Stimulated activated naive CD8-positive, alpha-beta T cell treated with anti-CD3 and anti-CD28 coated beads, Interleukin-15, amount 100 ng/mL, for 72 hours (primary cell): Measurements from ENCODE around the gene ABCA7.

Source experiments
- ATAC-seq: fragments of 150-1000 bp; cut with Tn5 transposase; 2 replicates; pipeline ENCODE4 v1.10.0; 2021; ENCODE audit warnings: mild to moderate bottlenecking, moderate library complexity
- DNase-seq, 2 donors: peaks; one replicate each; pipeline ENCODE4 v3.0.0; 2021 to 2022
- H3K27ac Mint-ChIP-seq, 2 donors: one replicate each; pipeline ENCODE4 v1.8.0; 2022; ENCODE audit warnings: mild to moderate bottlenecking in 2 of 2, mixed read lengths in 2 of 2, moderate library complexity in 2 of 2
- H3K27me3 Mint-ChIP-seq: one replicate; pipeline ENCODE4 v1.8.0; 2022; ENCODE audit warnings: mixed read lengths
- H3K4me1 Mint-ChIP-seq: one replicate; pipeline ENCODE4 v1.8.0; 2022; ENCODE audit warnings: mild to moderate bottlenecking, mixed read lengths
- H3K4me3 Mint-ChIP-seq, 2 donors: one replicate each; pipeline ENCODE4 v1.8.0; 2022; ENCODE audit warnings: mild to moderate bottlenecking in 2 of 2, mixed read lengths in 2 of 2, moderate library complexity in 1 of 2
- H3K9me3 Mint-ChIP-seq, 2 donors: one replicate each; pipeline ENCODE4 v1.8.0; 2022; ENCODE audit warnings: mixed read lengths in 2 of 2

The ABCA7 gene

GRCh38 chr19:1103132-1103707 is 63.3 kb downstream of the ABCA7 start:
- ATAC-seq (no peak), DNase-seq (no peak)
- peaks cover 77% of the 10 kb centered on the region for H3K4me1 Mint-ChIP-seq
- H3K9me3 Mint-ChIP-seq, result peaks cover 5 to 7% of the 10 kb centered on the region in 2 donors
- peak overlapping the region; percentile 85 to 96 for H3K27ac Mint-ChIP-seq
- H3K27me3 Mint-ChIP-seq, result no peaks in the 10 kb centered on the region
- peak overlapping the region; percentile 76 to 78 for H3K4me3 Mint-ChIP-seq

- peak within 1 kb of the TSS; percentile 79 to 83 for H3K4me3 Mint-ChIP-seq
- ATAC-seq (peak; percentile 70), DNase-seq (peak; percentile 96 to 98)
- H3K27me3 Mint-ChIP-seq, result no peaks in the 10 kb centered on the region
- peak within 1 kb of the TSS; percentile 85 to 96 for H3K27ac Mint-ChIP-seq
- peaks cover 5 to 7% of the 10 kb centered on the region in 2 donors for H3K9me3 Mint-ChIP-seq
- H3K4me1 Mint-ChIP-seq, result peaks cover 71% of the 10 kb centered on the region
Observed at GRCh38 chr19:1103708-1104310, 63.9 kb downstream of the ABCA7 start, which contains the start of gene GPX4. Gene GPX4, plus strand, starts transcription at chr19:1103994. Its CDS starts 50 bp downstream, at chr19:1104044.

GRCh38 chr19:1104311-1105007 is 64.6 kb downstream of the ABCA7 start:
- peak overlapping the region; percentile 69 to 71 for H3K27ac Mint-ChIP-seq
- H3K4me3 Mint-ChIP-seq, result peak overlapping the region; percentile 79 to 83
- ATAC-seq (peak; percentile 38), DNase-seq (peak; percentile 79 to 80)
- H3K9me3 Mint-ChIP-seq, result peaks cover 5 to 7% of the 10 kb centered on the region in 2 donors
- peaks cover 64% of the 10 kb centered on the region for H3K4me1 Mint-ChIP-seq
- H3K27me3 Mint-ChIP-seq, result no peaks in the 10 kb centered on the region

- no peak for ATAC-seq
- H3K27ac Mint-ChIP-seq, result peak overlapping the region; percentile 69 to 91
- no peaks in the 10 kb centered on the region for H3K27me3 Mint-ChIP-seq
- peaks cover 56% of the 10 kb centered on the region for H3K4me1 Mint-ChIP-seq
- H3K9me3 Mint-ChIP-seq, result peaks cover 0 to under 1% of the 10 kb centered on the region in 2 donors
- no peak for DNase-seq
- peak overlapping the region; percentile 79 to 83 for H3K4me3 Mint-ChIP-seq
Observed at GRCh38 chr19:1105008-1105872, 65.3 kb downstream of the ABCA7 start.

- peaks cover 47% of the 10 kb centered on the region for H3K4me1 Mint-ChIP-seq
Observed at GRCh38 chr19:1105873-1106840, 66.2 kb downstream of the ABCA7 start.

GRCh38 chr19:1106841-1107660 is 67.1 kb downstream of the ABCA7 start:
- DNase-seq, result no peak
- no peaks in the 10 kb centered on the region for H3K27me3 Mint-ChIP-seq
- no peak for ATAC-seq
- H3K4me1 Mint-ChIP-seq, result peaks cover 38% of the 10 kb centered on the region
- H3K9me3 Mint-ChIP-seq, result no peaks in the 10 kb centered on the region
- no peak overlapping the region for H3K4me3 Mint-ChIP-seq
- peak overlapping the region in 1 of 2 donors; percentile 91 for H3K27ac Mint-ChIP-seq

More at GRCh38 chr19:1105873-1106840, 66.2 kb downstream of the ABCA7 start:
- Mint-ChIP-seq H3K9me3 (no peaks in the 10 kb centered on the region), H3K4me3 (peak overlapping the region; percentile 47 to 83), H3K27me3 (no peaks in the 10 kb centered on the region), H3K27ac (peak overlapping the region in 1 of 2 donors; percentile 91)
- DNase-seq (no peak), ATAC-seq (no peak)

- ATAC-seq (no peak), DNase-seq (no peak)
- Mint-ChIP-seq H3K27ac (peak overlapping the region in 1 of 2 donors; percentile 59), H3K9me3 (no peaks in the 10 kb centered on the region), H3K4me1 (peaks cover 31% of the 10 kb centered on the region), H3K4me3 (no peak overlapping the region), H3K27me3 (no peaks in the 10 kb centered on the region)
Observed at GRCh38 chr19:1107661-1108261, 67.9 kb downstream of the ABCA7 start.

- Mint-ChIP-seq H3K4me1 (peaks cover 30% of the 10 kb centered on the region), H3K27ac (peak overlapping the region in 1 of 2 donors; percentile 87), H3K27me3 (no peaks in the 10 kb centered on the region), H3K4me3 (no peak overlapping the region), H3K9me3 (no peaks in the 10 kb centered on the region)
- DNase-seq (no peak), ATAC-seq (no peak)
Observed at GRCh38 chr19:1108291-1109031, 68.6 kb downstream of the ABCA7 start.

GRCh38 chr19:1109032-1109551 is 69.2 kb downstream of the ABCA7 start:
- ATAC-seq (no peak), DNase-seq (no peak)
- Mint-ChIP-seq H3K4me3 (no peak overlapping the region), H3K27ac (no peak overlapping the region), H3K9me3 (no peaks in the 10 kb centered on the region), H3K4me1 (peaks cover 35% of the 10 kb centered on the region), H3K27me3 (no peaks in the 10 kb centered on the region)

- Mint-ChIP-seq H3K4me1 (peaks cover 33% of the 10 kb centered on the region), H3K27me3 (no peaks in the 10 kb centered on the region), H3K4me3 (no peak overlapping the region), H3K9me3 (no peaks in the 10 kb centered on the region), H3K27ac (no peak overlapping the region)
- no peak for ATAC-seq
- no peak for DNase-seq
Observed at GRCh38 chr19:1109697-1110671, 70.1 kb downstream of the ABCA7 start.

- no peak for ATAC-seq
- Mint-ChIP-seq H3K9me3 (no peaks in the 10 kb centered on the region), H3K4me3 (no peak overlapping the region), H3K27ac (peak overlapping the region in 1 of 2 donors; percentile 85), H3K4me1 (peaks cover 25% of the 10 kb centered on the region), H3K27me3 (no peaks in the 10 kb centered on the region)
- DNase-seq, result no peak
Observed at GRCh38 chr19:1110809-1111640, 71.1 kb downstream of the ABCA7 start.
